Measurements from ENCODE around the gene PTH1R.

Gene PTH1R

GRCh38 chr3:46864061-46864881 is 13.2 kb upstream of the PTH1R start:
- no peak for DNase-seq

DNA sequence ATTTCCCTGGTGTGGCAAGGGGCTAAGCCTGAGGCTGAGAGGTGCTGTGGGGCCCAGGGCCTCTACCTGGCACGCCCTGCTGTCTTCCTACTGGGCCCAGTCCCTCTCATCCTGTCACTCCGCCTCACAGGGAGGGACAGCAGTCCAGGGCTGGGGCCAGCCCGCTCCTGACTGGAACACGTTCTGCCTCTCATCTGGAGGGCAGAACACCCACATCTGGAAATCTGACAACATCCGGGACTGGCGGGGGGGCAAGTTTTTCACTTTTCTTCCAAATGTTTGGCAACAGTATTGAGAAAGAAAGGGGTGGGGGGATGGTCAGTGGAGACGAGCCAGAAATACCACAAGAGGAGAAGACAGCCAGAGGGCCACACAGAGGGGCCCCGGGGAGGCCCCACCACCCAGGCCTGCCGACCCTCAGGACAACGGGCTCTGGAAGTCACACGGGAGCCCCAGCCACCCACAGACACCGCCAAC is 12.5 kb upstream of the PTH1R start:
- no peak for DNase-seq

GRCh38 chr3:46865546-46865945 is 12.0 kb upstream of the PTH1R start:
- DNase-seq, result no peak

DNA sequence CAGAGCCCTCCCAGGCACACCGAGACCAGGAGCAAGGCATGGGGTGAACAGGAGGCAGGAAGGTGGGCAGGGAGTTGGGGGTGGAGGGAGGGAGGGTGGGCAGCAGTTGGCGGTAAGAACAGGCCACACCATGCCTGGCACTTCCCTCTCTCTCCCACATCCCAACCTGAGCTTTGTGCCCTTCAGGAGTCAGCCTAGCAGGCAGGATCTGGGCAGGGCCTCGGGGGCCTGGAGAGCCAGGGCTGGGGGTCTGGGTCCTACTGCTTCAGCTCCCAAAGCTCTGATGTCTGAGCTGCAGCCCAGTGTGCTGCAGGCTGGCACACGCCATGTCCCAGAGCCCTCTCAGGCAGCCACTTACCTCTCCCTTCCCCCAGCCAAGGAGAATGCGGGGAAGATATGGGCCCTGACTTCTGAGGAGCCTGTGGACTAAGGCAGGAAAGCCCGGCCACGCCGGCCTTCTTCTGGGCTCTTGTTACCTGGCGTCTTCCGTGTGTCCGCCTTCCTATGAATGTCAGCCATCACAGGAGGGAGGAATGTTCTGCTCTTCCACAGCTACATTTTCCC is 11.4 kb upstream of the PTH1R start:
- DNase-seq, result no peak

DNA sequence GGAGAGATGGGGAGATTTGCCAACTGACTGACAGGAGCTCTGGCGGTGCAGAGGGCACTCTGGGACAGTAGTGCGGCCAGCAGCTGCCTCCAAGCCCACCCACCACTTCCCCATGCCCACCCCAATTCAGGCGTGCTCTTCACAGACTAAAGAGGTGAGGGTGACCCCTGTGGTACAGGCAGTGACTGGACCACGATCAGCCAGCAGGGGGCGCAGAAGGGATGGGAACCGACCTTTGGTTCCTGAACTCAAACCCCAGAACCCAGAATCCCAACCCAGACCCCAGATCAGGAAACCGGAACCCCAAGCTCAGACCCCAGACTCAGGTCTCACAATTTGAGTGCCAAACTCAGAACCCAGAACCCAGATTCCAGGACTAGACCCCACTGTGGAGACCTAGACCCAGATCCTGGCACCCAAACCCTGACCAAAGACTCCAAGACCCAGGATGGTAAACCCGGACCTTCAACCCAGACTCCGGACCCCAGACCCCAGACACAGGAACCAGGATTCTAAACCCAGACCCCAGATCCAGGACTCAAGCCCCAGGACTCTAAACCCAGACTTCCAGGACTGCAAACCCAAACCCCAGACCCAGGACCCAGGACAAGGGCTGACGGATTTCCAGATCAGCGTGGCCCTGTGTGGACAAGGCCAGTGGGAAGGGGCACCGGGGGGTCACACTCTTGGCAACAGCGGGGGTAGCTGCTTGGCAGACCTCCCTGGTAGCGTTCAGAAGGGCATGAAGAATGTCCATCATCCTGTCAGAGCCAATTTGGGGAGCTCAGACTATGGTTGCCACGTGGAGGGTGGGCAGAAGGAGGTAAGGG is 10.6 kb upstream of the PTH1R start:
- peak; percentile 73 to 74 for DNase-seq

GRCh38 chr3:46867550-46867898 is 10.0 kb upstream of the PTH1R start:
- no peak for DNase-seq

DNA sequence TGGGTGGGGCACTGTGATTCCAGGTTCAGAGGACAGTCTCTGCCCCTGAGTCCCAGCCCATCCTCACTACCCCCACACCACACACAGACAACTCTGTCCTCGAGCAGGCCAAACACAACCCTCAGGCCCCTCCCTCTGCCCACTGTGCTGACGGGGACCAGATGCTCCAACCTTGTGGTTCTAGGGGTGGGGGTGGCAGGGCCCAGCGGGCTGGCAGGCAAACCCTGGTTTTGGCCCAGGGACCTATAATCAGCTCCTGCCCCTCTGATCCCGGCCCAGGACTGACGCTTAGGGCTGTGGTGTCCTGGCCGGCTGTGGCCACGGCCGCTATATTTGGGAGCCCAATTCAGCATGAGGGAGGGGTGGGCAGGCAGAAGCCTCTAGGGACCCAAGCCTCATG is 9.2 kb upstream of the PTH1R start:
- no peak for DNase-seq

DNA sequence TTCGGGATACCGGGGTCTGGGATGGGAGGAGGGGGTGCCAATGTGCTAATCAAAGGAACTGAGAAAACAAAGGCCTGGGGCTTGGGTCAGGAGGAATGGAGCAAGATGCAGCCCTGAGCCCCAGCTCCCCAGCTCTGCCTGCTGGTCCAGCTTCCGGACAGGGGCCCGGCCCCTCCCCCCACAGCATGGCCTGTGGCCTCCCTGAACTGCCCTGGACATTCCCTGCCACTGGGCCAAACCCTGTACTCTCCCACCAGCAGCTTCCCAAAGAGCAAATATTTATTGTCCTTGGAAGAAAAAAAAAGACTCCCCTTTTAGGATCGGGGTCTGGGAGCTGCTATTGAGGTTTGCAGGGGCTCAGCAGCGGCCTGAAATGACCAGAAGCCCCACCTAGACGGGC is 8.6 kb upstream of the PTH1R start:
- DNase-seq, result no peak

GRCh38 chr3:46869440-46869839 is 8.1 kb upstream of the PTH1R start:
- no peak for DNase-seq

- no peak for DNase-seq
Observed at GRCh38 chr3:46870651-46871050, 6.9 kb upstream of the PTH1R start.

DNA sequence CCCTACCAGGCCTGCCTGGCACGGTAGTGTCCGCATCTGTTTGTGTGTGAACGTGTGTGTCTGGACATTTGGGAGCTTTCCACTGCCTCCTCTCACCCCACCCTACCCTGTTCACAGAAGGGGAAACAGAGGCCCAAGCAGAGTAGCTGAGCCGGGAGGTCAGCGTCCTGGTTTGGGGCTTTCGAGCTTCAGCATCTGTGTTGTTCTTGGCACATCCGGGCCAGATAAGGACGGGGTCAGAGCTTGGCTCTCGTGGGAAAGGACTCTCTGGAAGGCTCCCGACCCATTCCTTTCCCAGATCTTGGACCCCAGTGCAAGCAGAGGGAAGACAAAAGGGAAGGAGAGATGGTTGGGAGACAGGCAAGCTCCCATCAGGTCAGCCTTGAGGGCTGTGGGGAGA is 6.3 kb upstream of the PTH1R start:
- DNase-seq, result no peak

GRCh38 chr3:46873521-46873920 is 4.0 kb upstream of the PTH1R start:
- DNase-seq, result no peak

- DNase-seq, result no peak
Observed at GRCh38 chr3:46874430-46874829, 3.1 kb upstream of the PTH1R start.

DNA sequence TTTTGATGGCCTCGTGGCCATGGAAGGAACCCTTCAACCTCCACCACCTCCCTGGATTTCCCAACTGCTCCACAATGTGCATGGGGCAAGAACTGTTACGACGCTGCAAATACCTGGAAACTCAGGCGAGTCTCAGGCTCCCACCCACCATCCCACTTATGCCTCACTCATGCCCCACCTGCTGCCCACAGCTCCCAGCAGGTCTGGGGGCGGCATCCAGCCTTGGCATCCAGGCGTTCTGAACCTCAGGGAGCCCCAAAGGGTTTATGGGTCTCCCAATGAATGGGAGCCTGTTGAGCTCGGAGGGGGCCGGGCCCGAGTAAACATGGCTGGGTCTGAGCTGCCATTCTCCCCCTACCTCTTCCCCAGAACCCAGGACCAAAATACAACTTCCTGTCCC is 2.0 kb upstream of the PTH1R start:
- DNase-seq, result no peak

DNA sequence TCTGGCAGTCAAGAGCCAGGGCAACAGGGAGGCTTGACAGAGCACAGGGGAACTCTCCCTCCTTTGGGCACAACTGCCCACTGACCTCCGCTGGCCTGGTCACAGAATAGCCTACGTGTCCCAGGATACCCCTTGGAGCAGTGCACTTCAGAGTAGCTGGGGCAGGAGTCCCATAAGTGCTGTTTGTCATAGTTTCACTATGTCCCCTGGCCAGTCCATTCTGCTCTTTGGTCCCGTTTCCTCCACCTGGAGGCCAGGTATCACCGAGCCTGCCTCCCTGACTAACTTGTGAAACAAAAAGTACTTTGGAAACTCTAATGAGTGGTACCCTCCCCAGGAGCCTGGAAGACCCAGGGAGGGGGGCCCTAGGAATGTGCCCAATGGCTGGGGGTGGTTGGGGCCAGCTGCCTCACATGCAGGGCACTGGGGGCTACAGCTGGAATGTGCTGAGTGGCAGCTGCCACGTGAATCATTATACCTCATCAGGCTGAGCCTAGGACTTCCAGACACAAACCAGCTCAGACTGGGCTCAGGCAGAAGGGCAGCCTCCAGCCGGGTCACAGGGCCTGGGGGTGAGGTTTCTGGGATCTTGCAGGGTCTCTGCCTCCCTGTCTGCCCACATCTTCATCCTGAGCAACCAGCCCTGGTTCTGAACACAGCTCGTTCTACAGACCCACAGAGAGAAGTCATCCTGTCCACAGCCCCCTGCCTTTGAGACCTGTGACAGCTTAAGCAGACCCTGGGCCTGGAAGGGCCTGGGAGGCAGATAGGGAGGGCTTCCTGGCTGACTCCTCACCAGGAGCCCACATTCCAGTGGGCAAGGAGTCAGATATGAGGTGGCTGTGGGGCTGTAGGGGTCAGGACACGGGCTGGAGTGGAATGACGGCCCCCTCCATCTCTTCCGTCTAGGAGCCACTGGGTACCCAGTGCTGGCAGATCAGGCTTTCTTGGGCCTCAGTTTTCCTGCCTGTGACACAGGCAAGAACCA is 914 bp upstream of the PTH1R start:
- no peak for DNase-seq

GRCh38 chr3:46878781-46879436 is 1.4 kb downstream of the PTH1R start:
- no peak for DNase-seq

- DNase-seq, result no peak
Observed at GRCh38 chr3:46880884-46881595, 3.5 kb downstream of the PTH1R start.

DNA sequence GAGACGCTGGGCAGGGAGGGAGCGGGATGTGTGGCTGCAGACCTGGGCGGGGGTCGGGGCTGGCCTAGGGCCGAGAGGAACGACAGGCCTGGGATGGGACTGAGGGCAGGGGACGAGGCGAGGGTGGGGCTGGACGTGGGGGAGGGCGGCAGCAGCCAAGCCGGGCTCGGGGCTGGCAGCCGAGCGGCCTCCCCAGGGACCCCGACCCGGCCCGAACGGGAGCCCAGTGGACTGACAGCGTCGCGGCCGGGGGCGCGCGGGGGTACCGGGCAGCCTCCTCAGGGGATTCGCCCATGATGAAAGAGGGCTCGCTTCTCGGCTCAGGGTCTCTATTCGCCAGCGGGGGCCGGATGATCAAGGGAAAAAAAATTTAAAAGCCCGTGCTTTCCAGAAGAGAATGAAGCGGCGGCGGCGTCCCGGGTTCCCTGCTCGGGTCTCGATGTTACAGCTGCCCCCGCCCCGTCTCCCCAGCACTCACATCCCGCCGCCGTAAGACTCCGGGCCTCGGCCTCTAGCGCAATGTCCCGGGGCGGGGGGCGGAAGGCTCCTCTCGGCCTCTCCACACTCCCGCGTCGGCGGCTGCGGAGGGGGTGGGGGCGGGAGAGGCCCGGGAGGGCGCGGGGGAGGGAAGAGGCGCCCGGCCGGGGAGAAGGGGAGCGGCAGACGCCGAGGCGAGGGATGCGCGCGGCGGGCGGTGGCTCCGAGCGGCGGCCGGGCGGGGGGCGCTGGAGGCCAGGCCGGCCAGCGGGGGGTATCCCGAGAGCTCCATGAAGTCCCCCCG is 4.3 kb downstream of the PTH1R start:
- peak in 1 of 2 donors; percentile 9 for DNase-seq

GRCh38 chr3:46882377-46883053 is 5.0 kb downstream of the PTH1R start:
- DNase-seq, result no peak
